Naive thymus-derived CD8-positive, alpha-beta T cell (primary cell): Measurements from ENCODE around the gene PNMT. TPM values are rescaled to one million over a fixed set of nuclear protein-coding genes. Genes with fewer than 3 reads are reported as not detected.
"Not testable (repeated sequence)": the region's sequence is repeated elsewhere in the genome, so short reads cannot be mapped to it uniquely, and the experiment has no call there.

Source experiments
- ATAC-seq, 2 donors: fragments of 150-1000 bp; cut with Tn5 transposase in 1 of 2; sonication (Bioruptor Pico), chemical (Tn5 transposase) in 1 of 2; 1 replicate in 1 of 2; 2 replicates in 1 of 2; pipeline ENCODE4 v1.10.0; 2021; ENCODE audit warnings: mild to moderate bottlenecking in 2 of 2, moderate library complexity in 2 of 2
- POLR2A ChIA-PET: fragments of 350-600 bp; sonication (Branson Sonifier 250); formaldehyde crosslinking; loops from one replicate; lab custom pipeline; 2021; ENCODE audit warnings: antibody characterized with exemption; lab: Charles Lee
- DNase-seq, 10 donors: peaks; one replicate each; pipeline versions ENCODE4 v3.0.0 to v3.0.0-alpha.2; 2020 to 2022
- H3K27ac Mint-ChIP-seq, 10 donors: one replicate each; pipeline ENCODE4 v1.8.0; 2020 to 2022; ENCODE audit warnings: mild to moderate bottlenecking in 10 of 10, mixed read lengths in 10 of 10, moderate library complexity in 4 of 10, inconsistent platforms in 1 of 10
- H3K27me3 Mint-ChIP-seq, 5 donors: one replicate each; pipeline ENCODE4 v1.8.0; 2021 to 2022; ENCODE audit warnings: mixed read lengths in 5 of 5
- H3K36me3 Mint-ChIP-seq, 3 donors: one replicate each; pipeline ENCODE4 v1.8.0; 2020 to 2022; ENCODE audit warnings: mixed read lengths in 3 of 3, mild to moderate bottlenecking in 2 of 3, inconsistent platforms in 1 of 3
- H3K4me1 Mint-ChIP-seq, 4 donors: one replicate each; pipeline ENCODE4 v1.8.0; 2021 to 2022; ENCODE audit warnings: mixed read lengths in 4 of 4
- H3K4me3 Mint-ChIP-seq, 10 donors: one replicate each; pipeline ENCODE4 v1.8.0; 2020 to 2022; ENCODE audit warnings: mild to moderate bottlenecking in 10 of 10, mixed read lengths in 10 of 10, moderate library complexity in 6 of 10, inconsistent platforms in 1 of 10
- H3K9me3 Mint-ChIP-seq, 9 donors: one replicate each; pipeline ENCODE4 v1.8.0; 2020 to 2022; ENCODE audit warnings: mixed read lengths in 9 of 9, mild to moderate bottlenecking in 3 of 9, inconsistent platforms in 1 of 9, moderate library complexity in 1 of 9
- polyA plus RNA-seq, 3 donors: library from polyadenylated mRNA; unstranded; fragments of 300-500 nt; fragmentation: Illumina TruSeq; gene quantifications; one replicate each; pipeline ENCODE4 v1.2.3, GENCODE V29; 2021
- total RNA-seq, 8 experiments: library from RNA in 2 of 8; stranded (reverse) in 2 of 8; gene quantifications; one replicate each; pipeline ENCODE4 v1.2.3 and lab custom pipeline; 2021 to 2026

PNMT gene
- total and polyA plus RNA-seq, 5 experiments from 2014 or later = 0.43 to 1.2 (median 0.77) TPM; not detected in 1

DNA sequence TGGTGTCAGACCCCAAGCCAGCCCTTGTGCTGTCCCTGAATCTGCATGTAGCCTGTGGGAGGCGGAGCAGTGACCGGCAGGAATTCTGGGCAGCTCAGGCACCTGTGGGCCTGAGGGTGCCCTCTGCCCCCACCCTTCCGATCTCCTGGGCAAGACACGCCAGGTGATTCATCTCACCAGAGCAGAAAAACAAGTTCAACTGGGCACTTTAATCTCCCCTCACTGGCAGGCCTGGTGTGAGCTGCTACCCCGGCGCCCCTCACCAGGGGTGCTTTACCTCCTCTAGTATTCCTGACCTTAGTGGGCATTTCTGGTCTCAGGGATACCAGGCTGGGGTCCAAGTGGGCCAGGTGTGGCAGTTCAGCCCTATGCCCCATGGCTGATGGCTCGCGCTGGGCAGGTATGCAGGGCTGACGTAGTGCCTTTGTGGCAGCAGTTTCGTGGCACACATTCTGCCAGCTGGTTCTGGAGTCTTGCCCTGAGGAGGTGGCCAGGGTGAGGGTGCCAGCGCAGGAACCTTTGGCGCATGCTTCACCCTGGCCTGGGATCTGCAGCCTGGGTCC is 37.6 kb downstream of the PNMT start:
- no peak overlapping the region for H3K27ac Mint-ChIP-seq

DNA sequence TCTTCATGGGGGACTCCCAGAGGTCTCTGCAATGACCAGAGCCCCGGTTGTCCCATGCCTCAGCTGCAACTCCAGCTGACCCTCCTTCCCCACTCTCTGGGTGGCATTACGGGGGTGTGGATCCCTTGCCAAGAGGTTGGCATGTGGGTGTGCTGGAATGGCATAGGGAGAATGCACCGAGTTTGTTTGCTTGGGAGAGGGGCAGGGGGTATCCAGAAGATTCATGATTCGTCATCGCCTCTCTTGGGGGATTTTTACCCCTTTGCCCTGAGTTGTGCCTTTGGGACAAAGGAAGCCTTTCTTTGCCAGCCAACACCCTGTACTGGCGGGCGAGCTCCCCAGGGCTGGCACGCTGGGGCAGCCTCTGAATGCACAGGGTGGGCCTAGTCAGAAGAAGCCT is 38.1 kb downstream of the PNMT start:
- H3K27ac Mint-ChIP-seq = peak overlapping the region in 1 of 10 donors; percentile 74
- H3K36me3 Mint-ChIP-seq = no peaks in the 10 kb centered on the region
- ATAC-seq (no peak), DNase-seq (peak in 1 of 10 donors; percentile 51)
- peak overlapping the region in 1 of 10 donors; percentile 73 for H3K4me3 Mint-ChIP-seq
- POLR2A ChIA-PET = interaction anchor here (1.3 to 1.4 kb wide), 2 partner anchors 19 to 23 kb away, joined by 3 to 4 read pairs; partner anchors contain the start of genes MIEN1 and PGAP3
- peaks cover 15 to 37% (median 24%) of the 10 kb centered on the region in 4 donors for H3K4me1 Mint-ChIP-seq
- H3K27me3 Mint-ChIP-seq = peaks cover 4 to 8% (median 8%) of the 10 kb centered on the region in 5 donors
- H3K9me3 Mint-ChIP-seq = no peaks in the 10 kb centered on the region

More for the DNA sequence above, 37.6 kb downstream of the PNMT start:
- peaks cover 20 to 38% (median 27%) of the 10 kb centered on the region in 4 donors for H3K4me1 Mint-ChIP-seq
- POLR2A ChIA-PET = interaction anchor here (0.6 to 1.4 kb wide), 3 partner anchors 18 to 24 kb away, joined by 3 to 4 read pairs (median 3); partner anchors contain the start of genes MIEN1 and PGAP3
- no peak overlapping the region for H3K4me3 Mint-ChIP-seq
- ATAC-seq (no peak), DNase-seq (peak in 1 of 10 donors; percentile 47)
- H3K9me3 Mint-ChIP-seq = no peaks in the 10 kb centered on the region
- peaks cover 0 to 1% (median 0%) of the 10 kb centered on the region in 3 donors for H3K36me3 Mint-ChIP-seq
- peaks cover 9 to 13% (median 13%) of the 10 kb centered on the region in 5 donors for H3K27me3 Mint-ChIP-seq

DNA sequence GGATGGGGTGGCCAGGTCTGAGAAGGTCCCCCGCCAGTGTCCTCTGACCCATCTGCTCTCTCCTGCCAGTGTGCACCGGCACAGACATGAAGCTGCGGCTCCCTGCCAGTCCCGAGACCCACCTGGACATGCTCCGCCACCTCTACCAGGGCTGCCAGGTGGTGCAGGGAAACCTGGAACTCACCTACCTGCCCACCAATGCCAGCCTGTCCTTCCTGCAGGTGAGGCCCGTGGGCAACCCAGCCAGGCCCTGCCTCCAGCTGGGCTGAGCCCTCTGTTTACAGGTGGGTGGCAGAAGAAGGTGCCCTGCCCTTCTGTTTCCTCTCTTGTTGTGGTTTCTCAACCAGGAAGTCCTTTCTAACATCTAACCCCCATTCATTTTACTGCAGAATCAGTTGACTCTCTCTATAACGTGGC is 38.7 kb downstream of the PNMT start:
- POLR2A ChIA-PET = interaction anchor here (0.6 to 1.4 kb wide), 3 partner anchors 19 to 212 kb away, joined by 3 to 4 read pairs (median 3); partner anchors contain the start of genes MIEN1 and PGAP3
- H3K9me3 Mint-ChIP-seq = no peaks in the 10 kb centered on the region
- H3K36me3 Mint-ChIP-seq = no peaks in the 10 kb centered on the region

GRCh38 chr17:39709319-39709997 is 41.2 kb downstream of the PNMT start:
- H3K36me3 Mint-ChIP-seq = no peaks in the 10 kb centered on the region
- peak overlapping the region in 5 of 10 donors; percentile 22 to 78 (median 69) for H3K27ac Mint-ChIP-seq
- DNase-seq (no peak), ATAC-seq (no peak)
- POLR2A ChIA-PET = interaction anchor here (0.8 to 1.6 kb wide), 3 partner anchors 14 to 21 kb away, joined by 3 to 8 read pairs (median 4); partner anchors contain the start of gene MIEN1
- H3K9me3 Mint-ChIP-seq = no peaks in the 10 kb centered on the region
- H3K4me3 Mint-ChIP-seq = peak overlapping the region in 4 of 10 donors; percentile 23 to 69 (median 34)
- H3K4me1 Mint-ChIP-seq = peaks cover 15 to 31% (median 22%) of the 10 kb centered on the region in 4 donors
- H3K27me3 Mint-ChIP-seq = no peaks in the 10 kb centered on the region

More for the DNA sequence above, 38.7 kb downstream of the PNMT start:
- Mint-ChIP-seq H3K27me3 (peaks cover 0 to 4% (median 3%) of the 10 kb centered on the region in 5 donors), H3K4me1 (peaks cover 15 to 35% (median 22%) of the 10 kb centered on the region in 4 donors), H3K27ac (peak overlapping the region in 5 of 10 donors; percentile 47 to 74 (median 69)), H3K4me3 (peak overlapping the region in 9 of 10 donors; percentile 2 to 78 (median 65))
- peak; percentile 77 to 93 for ATAC-seq
- DNase-seq = peak in 3 of 10 donors; percentile 31 to 63 (median 32)

DNA sequence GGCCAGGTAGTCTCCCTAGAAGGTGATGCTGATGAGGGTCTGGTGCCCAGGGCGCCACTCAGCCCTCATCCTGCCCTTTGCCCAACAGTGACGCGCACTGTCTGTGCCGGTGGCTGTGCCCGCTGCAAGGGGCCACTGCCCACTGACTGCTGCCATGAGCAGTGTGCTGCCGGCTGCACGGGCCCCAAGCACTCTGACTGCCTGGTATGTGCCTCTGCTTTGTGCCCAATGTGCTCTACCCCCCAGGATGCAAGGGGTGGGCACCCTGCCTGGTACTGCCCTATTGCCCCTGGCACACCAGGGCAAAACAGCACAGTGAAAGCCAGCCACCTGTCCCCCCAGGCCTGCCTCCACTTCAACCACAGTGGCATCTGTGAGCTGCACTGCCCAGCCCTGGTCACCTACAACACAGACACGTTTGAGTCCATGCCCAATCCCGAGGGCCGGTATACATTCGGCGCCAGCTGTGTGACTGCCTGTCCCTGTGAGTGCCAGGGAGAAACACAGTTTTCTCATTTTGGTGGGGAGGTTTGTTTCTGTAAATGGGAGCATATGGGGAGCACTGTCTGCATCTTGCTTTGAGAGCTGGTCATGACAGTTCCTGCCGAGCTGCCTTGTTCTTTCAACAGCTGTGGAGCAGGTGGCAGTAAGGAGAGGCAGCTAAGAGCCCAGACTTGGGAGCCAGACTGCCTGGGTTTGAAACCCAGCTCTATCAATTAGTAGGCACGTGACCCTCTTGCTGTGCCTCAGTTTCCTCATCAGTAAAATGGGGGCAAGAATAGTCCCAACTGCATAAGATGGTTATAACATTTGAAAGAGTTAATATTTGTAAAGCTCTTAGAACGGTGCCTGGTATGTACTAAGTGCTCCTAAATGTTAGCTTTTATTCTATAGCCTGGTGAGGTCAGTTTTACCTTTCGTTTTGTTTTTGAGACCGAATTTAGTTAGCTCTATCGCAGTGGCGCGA is 42.0 kb downstream of the PNMT start:
- Mint-ChIP-seq H3K9me3 (no peaks in the 10 kb centered on the region), H3K4me1 (peaks cover 14 to 31% (median 20%) of the 10 kb centered on the region in 4 donors), H3K27ac (no peak overlapping the region), H3K36me3 (no peaks in the 10 kb centered on the region), H3K4me3 (no peak overlapping the region), H3K27me3 (no peaks in the 10 kb centered on the region)
- DNase-seq = no peak
- POLR2A ChIA-PET = interaction anchor here (1.4 kb wide), 1 partner anchor 15 kb away, joined by 4 read pairs; no protein-coding TSS in a partner anchor
- ATAC-seq = no peak

DNA sequence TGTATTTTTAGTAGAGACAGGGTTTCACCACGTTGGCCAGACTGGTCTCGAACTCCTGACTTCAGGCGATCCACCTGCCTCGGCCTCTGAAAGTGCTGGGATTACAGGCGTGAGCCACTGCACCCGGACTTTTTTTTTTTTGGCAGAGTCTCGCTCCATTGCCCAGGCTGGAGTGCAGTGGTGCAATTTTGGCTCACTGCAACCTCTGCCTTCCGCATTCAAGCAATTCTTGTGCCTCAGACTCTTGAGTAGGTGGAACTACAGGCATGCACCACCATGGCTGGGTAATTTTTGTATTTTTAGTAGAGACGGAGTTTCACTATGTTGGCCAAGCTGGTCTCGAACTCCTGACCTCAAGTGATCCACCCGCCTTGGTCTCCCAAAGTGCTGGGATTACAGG is 42.8 kb downstream of the PNMT start:
- DNase-seq, H3K4me3 Mint-ChIP-seq, H3K36me3 Mint-ChIP-seq, H3K9me3 Mint-ChIP-seq, H3K27me3 Mint-ChIP-seq, H3K27ac Mint-ChIP-seq, ATAC-seq: not testable (repeated sequence)
- peaks cover 14 to 31% (median 20%) of the 10 kb centered on the region in 4 donors for H3K4me1 Mint-ChIP-seq
- POLR2A ChIA-PET = interaction anchor here (1.4 kb wide), 1 partner anchor 15 kb away, joined by 4 read pairs; no protein-coding TSS in a partner anchor

DNA sequence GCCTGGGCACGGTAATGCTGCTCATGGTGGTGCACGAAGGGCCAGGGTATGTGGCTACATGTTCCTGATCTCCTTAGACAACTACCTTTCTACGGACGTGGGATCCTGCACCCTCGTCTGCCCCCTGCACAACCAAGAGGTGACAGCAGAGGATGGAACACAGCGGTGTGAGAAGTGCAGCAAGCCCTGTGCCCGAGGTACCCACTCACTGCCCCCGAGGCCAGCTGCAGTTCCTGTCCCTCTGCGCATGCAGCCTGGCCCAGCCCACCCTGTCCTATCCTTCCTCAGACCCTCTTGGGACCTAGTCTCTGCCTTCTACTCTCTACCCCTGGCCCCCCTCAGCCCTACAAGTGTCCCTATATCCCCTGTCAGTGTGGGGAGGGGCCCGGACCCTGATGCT is 43.6 kb downstream of the PNMT start:
- Mint-ChIP-seq H3K9me3 (no peaks in the 10 kb centered on the region), H3K27ac (no peak overlapping the region), H3K27me3 (no peaks in the 10 kb centered on the region), H3K4me1 (peaks cover 11 to 25% (median 15%) of the 10 kb centered on the region in 4 donors), H3K4me3 (no peak overlapping the region), H3K36me3 (no peaks in the 10 kb centered on the region)
- no peak for ATAC-seq
- no peak for DNase-seq
- POLR2A ChIA-PET = no interaction called here

DNA sequence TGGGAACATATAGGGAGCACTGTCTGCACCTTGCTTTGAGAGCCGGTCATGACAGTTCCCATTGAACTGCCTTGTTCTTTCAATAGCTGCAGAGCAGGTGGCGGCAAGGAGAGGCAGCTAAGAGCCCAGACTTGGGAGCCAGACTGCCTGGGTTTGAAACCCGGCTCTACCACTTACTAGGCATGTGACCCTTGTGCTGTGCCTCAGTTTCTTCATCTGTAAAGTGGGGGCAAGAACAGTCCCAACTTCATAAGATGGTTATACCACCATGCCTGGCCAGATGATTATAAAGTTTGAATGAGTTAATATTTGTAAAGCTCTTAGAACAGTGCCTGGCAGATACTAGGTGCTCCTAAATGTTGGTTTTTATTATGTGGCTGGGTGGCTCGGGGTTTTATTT is 46.0 kb downstream of the PNMT start:
- no peak for ATAC-seq
- peaks cover 0 to 6% (median 5%) of the 10 kb centered on the region in 4 donors for H3K4me1 Mint-ChIP-seq
- no peak overlapping the region for H3K4me3 Mint-ChIP-seq
- H3K27me3 Mint-ChIP-seq = no peaks in the 10 kb centered on the region
- H3K36me3 Mint-ChIP-seq = no peaks in the 10 kb centered on the region
- no peak for DNase-seq
- H3K27ac Mint-ChIP-seq = no peak overlapping the region
- H3K9me3 Mint-ChIP-seq = no peaks in the 10 kb centered on the region
- POLR2A ChIA-PET = interaction anchor here (1.7 kb wide), 1 partner anchor 16 kb away, joined by 6 read pairs; the partner anchor contains the start of gene MIEN1

- Mint-ChIP-seq H3K9me3 (no peaks in the 10 kb centered on the region), H3K4me1 (peaks cover 0 to 5% (median 0%) of the 10 kb centered on the region in 4 donors), H3K36me3 (no peaks in the 10 kb centered on the region), H3K27ac (no peak overlapping the region), H3K27me3 (no peaks in the 10 kb centered on the region), H3K4me3 (no peak overlapping the region)
- no peak for DNase-seq
- POLR2A ChIA-PET = interaction anchor here (1.7 kb wide), 1 partner anchor 15 kb away, joined by 6 read pairs; the partner anchor contains the start of gene MIEN1
- ATAC-seq = no peak
These were observed 47.3 kb downstream of the PNMT start for GRCh38 chr17:39715375-39716072.

GRCh38 chr17:39716073-39716818 is 48.0 kb downstream of the PNMT start:
- no peak for DNase-seq
- POLR2A ChIA-PET = no interaction called here
- Mint-ChIP-seq H3K4me3 (no peak overlapping the region), H3K27me3 (no peaks in the 10 kb centered on the region), H3K27ac (no peak overlapping the region), H3K36me3 (no peaks in the 10 kb centered on the region), H3K9me3 (no peaks in the 10 kb centered on the region), H3K4me1 (peaks cover 0 to 5% (median 0%) of the 10 kb centered on the region in 4 donors)
- no peak for ATAC-seq
